Activated CD8-positive, alpha-beta memory T cell treated with anti-CD3 and anti-CD28 coated beads, Interleukin-2, amount 50 U/mL, for 4 hours (primary cell): ENCODE data around the gene LSM4.

ENCODE experiments used
- DNase-seq: peaks from one replicate; pipeline ENCODE4 v3.0.0-alpha.2; 2020

Gene LSM4

GRCh38 chr19:18291590-18292461 is 31.1 kb downstream of the LSM4 start:
- DNase-seq: peak; percentile 81

- DNase-seq: peak; percentile 33
These were observed 31.8 kb downstream of the LSM4 start for GRCh38 chr19:18291019-18291524.

GRCh38 chr19:18290302-18291018 is 32.4 kb downstream of the LSM4 start:
- DNase-seq: peak; percentile 78

- no peak for DNase-seq
These were observed 33.2 kb downstream of the LSM4 start for GRCh38 chr19:18289471-18290301.

DNA sequence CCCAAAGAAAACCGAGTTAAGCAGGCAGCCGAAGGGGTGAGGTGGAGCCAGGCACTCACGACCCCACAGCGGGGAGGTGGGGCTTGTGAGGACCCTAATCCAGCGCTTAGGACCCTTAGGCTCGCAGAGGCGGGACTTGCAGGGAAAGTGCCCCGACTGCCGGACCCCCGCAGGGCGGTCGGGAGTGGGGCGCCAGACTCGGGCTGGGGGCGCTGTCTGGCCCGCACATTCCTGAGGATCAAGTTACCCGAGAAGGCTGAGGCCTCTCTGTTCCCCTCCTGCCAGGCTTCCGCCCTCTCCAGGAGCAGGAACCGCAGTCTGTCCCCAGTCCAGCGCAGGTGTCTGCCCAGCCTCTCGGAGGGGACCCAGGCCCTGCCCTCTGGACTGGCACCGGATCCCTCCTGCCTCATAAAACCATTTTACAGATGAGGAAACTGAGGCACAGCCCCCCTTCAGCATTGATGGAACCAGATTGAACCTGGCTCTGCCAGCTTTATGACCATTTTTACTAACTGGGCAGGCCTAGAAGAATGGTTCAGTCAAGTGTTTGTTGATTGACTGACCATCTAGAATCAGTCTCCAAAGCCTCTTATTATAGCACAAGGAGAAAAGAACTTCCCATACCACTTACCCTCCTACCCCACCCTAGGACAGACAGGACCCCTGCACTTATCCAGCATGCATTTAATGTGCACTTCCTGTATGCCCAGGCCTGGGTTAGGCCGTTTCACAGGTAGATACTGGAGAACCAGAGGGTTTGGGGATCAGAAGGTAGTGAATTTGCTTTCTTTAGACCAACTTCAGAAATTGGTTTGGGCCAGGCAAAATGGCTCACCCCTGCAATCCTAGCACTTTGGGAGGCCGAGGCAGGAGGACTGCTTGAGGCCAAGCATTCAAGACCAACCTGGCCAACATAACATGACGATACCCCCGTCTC is 34.8 kb downstream of the LSM4 start:
- DNase-seq: no peak

DNA sequence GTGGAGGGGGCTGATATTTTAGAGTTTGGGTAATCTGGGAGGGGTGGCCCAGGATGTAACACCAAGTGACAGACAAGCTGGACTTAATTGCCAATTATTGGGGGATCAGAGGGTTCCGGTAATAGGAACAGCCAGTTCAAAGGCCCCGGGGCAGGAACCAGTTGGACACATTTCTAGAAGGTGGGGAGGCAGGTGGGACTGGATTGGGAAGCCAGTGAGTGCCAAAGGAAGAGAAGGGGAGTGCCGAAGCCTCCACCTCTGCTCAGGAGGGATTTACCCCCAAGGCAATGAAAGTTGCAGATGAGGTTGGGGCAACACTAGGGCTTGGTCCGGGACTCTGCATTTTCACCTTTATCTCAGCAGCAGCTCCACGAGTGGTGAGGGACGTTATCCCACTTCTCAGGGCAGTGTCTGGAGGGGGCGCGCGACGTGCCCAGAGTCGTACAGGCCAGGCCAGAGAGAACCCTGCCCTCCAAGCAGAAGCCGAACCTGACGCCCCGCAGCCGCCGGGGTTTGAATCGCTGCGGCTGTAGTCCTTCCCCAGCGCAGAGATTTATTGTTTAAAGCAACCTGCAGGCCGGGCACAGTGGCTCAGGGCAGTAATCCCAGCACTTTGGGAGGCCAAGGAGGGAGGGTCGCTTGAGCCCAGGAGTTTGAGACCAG is 35.8 kb downstream of the LSM4 start:
- DNase-seq: no peak

- DNase-seq: no peak
These were observed 38.0 kb downstream of the LSM4 start for GRCh38 chr19:18284712-18285360.

- DNase-seq: no peak
These were observed 39.5 kb downstream of the LSM4 start for GRCh38 chr19:18283338-18283737.

- no peak for DNase-seq
These were observed 40.1 kb downstream of the LSM4 start for GRCh38 chr19:18282788-18283141.

DNA sequence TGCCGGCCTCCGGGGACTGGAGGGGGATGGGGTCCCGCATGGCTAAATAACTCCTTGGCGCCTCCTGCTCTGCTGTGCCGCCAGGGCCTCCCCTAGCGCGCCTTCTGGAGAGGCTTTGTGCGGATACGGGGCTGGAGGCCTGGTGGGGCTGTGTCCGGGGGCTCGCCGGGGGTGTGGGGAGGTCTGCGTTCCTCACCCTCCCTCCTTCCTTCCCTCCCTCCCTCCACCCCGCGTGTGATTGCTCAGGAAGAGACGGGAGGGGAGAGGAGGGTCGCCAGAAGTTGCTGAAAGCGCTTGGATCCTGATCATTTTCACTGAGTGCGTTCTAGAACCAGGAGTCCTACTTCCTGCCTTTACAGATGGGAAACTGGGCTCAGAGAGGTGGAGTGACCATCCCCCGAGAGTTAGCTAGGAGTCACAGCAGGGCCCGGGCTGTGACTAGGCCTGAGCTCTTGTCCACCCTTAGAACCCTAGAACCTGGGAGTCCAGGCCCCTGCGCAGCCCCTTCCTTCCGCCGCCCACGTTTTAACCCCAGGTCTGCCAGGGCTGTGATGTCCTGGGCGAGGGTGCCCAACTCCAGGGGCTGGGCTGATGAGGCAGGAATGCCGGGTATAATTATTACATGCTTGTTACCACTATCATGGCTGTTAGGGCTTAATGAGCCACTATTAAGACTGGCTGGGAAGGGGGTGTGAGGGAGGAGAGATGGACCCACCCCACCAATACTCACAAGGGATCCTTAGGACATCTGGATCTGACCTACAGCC is 40.7 kb downstream of the LSM4 start:
- DNase-seq: peak; percentile 34

DNA sequence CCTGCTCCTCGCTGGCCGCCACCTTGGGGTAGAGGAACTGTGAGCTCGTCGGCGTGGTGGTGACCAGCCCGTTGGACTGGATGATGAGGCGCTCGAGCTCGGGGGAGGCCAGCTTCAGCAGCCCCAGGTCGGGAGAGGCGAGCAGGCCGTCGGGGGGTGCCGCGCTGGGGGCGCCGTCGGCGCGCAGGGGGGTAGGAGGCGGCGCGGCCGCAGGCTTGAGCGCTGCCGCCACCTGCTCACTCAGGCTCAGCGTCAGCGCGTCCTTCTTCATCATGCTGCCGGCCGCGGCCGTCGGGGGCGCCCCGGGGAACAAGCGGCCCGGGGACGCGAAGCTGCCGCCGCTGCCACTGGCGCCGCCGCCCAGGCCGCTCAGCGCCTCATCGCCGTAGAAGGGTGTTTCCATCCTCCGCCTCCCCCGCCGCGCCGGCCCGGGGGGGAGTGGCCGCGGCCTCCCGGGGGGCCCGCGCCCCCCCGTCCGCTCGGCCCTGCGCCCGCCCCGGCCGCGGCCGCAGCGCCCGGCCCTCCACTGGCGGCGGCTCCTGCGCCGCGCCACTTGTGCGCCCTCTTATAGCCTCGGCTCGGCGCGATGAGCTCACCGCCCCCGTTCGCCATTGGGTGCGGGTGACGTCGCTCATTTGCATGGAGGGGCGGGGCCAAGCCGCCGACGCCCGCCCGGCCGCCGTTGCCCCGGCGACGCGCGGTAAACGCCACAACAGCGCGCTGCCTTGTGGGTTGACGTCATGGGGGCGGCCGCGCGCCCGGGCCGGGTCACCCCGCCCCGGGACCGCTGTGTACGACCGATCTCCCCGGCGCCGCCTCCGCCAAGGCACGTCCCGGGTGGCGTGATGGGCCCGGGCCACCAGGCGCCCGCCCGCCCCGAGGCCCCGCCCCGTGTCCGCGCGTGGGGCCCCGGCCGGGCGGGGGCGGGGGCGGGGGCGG is 41.5 kb downstream of the LSM4 start, which contains the start of gene JUND:
Gene JUND (minus strand): TSS at position 541 of the 939 bp plus-strand sequence. CDS start 138 bp downstream, at position 403.
- DNase-seq: peak; percentile 96

DNA sequence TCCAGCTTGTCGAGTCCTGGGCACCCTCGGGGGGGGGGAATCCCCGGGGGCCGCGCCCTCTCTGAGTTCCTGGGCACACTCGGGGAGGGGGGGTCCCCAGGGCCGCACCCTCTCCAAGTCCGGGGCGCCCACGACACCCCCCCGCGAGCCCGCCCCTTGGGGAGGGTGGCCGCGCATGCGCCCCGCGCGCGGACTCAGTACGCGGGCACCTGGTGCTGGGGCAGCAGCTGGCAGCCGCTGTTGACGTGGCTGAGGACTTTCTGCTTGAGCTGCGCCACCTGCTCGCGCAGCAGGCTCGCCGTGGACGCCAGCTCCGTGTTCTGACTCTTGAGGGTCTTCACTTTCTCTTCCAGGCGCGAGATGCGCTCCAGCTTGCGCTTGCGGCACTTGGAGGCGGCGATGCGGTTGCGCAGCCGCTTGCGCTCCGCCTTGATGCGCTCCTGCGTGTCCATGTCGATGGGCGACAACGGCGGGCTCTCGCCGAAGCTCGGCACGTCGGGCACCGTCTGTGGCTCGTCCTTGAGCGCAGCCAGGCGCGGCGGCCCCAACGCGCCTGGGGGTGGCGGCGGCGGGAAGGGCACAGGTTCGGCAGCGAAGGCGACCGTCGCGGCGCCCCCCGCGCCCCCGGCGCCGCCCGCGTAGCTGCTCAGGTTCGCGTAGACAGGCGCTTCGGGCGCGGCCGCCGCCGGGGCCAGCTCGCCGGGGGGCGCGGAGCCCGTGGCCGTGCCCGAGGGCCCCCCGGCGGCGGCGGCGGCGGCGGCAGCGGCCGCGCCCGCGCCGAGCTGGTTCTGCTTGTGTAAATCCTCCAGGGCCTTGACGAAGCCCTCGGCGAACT is 42.4 kb downstream of the LSM4 start:
- peak; percentile 75 for DNase-seq

DNA sequence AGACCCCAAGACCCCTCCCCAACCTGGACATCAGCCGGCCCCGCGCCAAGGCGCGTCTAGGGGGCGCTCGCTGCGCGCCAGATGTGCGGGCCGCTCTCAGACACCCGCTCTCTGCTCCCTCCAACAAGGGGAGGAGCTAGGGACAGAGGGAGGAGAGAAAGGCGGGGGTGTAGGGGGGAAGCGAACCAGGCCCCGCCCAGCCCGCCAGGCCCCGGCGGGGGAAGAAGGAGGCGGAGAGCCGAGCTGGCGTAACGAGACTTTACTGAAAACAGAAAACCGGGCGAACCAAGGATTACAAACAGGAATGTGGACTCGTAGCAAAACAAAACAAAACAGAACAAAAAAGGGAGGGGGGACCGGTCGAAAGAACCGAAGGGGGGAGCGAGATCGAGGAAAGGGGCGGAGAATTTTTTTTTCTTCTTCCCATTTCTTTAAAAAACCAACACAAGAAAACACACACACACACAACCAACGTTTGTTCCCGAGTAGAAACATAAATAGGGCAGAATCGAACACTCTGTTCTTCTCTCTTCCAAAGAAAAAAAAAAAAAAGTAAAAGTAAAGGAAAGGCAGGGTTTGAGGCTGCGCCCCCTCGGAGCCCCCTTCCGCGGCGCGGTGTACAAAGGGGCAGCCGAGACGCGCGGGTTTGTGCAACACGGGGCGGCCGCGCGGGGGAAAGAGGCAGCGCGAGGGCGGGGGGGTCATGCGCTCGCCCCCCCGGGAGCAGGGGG is 43.2 kb downstream of the LSM4 start:
- peak; percentile 90 for DNase-seq

GRCh38 chr19:18279266-18279515 is 43.7 kb downstream of the LSM4 start:
- DNase-seq: no peak

DNA sequence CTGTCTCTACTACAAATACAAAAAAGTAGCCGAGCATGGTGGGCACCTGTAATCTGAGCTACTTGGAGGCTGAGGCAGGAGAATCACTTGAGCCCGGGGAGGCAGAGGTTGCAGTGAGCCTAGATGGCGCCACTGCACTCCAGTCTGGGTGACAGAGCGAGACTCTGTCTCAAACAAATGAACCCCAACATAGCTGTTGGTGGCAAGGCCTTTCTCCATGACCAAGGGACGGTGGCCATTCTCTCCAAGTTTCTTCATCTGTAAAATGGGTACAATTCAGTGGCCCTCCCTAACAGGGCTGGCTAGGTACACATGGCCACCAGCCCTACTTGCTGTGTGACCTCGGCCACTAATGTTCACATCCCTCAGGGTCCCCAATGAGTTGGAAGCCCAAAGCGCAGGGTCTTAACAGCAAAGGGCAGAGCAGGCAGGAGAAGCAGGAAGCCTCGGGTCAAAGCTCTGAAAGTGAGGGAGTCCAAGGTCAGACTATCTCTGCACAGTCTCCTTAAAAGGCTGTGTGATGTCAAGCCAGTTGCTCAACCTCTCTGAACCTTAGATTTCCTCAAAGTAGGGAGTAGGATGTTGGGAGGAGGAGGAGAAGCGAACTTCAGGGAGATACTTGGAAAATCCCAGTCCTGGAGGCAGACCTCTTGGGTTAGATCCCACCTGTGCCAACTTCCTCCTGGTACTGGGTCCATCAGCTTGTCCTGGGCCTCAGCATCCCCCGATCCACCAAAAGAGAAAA is 44.2 kb downstream of the LSM4 start:
- peak; percentile 39 for DNase-seq

- no peak for DNase-seq
These were observed 48.0 kb downstream of the LSM4 start for GRCh38 chr19:18274781-18275356.
